PC-9 (cell line): ENCODE measurements around the gene FIGN. TPM values are rescaled to one million over a fixed set of nuclear protein-coding genes. Genes with fewer than 3 reads are reported as not detected.

ENCODE experiments used
- BruUV-seq: library from RNA; stranded (reverse); fragments of 400-500 nt; replicated peaks from 2 replicates; lab custom pipeline; 2021; lab: Mats Ljungman, UMichigan
- CTCF ChIA-PET: fragments of 300-600 bp; sonication (Branson Sonifier 250); formaldehyde crosslinking; loops from one replicate; lab custom pipeline; 2022; ENCODE audit warnings: antibody characterized with exemption; lab: Charles Lee
- POLR2A ChIA-PET: fragments of 300-600 bp; sonication (Branson Sonifier 250); formaldehyde crosslinking; loops from one replicate; lab custom pipeline; 2022; ENCODE audit warnings: antibody characterized with exemption; ENCODE audit not compliant: unreplicated experiment; lab: Charles Lee
- DNase-seq, 2 experiments: peaks; one replicate each; pipeline versions ENCODE4 v3.0.0 to v3.0.0-alpha.2; 2015 to 2022; ENCODE audit warnings: mixed read lengths in 1 of 2
- H2AFZ ChIP-seq: fragments of 200-600 bp; sonication (generic); 2 replicates; pipeline ENCODE4 v1.8.1; 2017; ENCODE audit warnings: antibody characterized with exemption
- H3F3A ChIP-seq: fragments of 200-600 bp; sonication (generic); 2 replicates; pipeline ENCODE4 v1.8.1; 2017; ENCODE audit warnings: antibody characterized with exemption, mild to moderate bottlenecking, low read depth; ENCODE audit not compliant: insufficient read depth
- H3K27ac ChIP-seq: fragments of 200-600 bp; sonication (generic); 2 replicates; pipeline ENCODE4 v1.6.1; 2016; ENCODE audit warnings: mixed run types
- H3K27me3 ChIP-seq: fragments of 200-600 bp; sonication (generic); 2 replicates; pipeline ENCODE4 v1.6.1; 2016; ENCODE audit warnings: low read depth, mixed run types; ENCODE audit not compliant: insufficient read depth
- H3K36me3 ChIP-seq: fragments of 200-600 bp; sonication (generic); 2 replicates; pipeline ENCODE4 v1.6.1; 2016; ENCODE audit warnings: low read depth, mixed run types
- H3K4me1 ChIP-seq: fragments of 200-600 bp; sonication (generic); replicated peaks from 2 replicates; pipeline ENCODE4 v1.6.1; 2016; ENCODE audit warnings: mixed run types; ENCODE audit not compliant: insufficient read depth
- H3K4me2 ChIP-seq: fragments of 200-600 bp; sonication (generic); 2 replicates; pipeline ENCODE4 v1.6.1; 2017; ENCODE audit warnings: mixed run types
- H3K4me3 ChIP-seq: fragments of 200-600 bp; sonication (generic); 2 replicates; pipeline ENCODE4 v1.6.1; 2016; ENCODE audit warnings: mixed run types
- H3K79me2 ChIP-seq: fragments of 200-600 bp; sonication (generic); 2 replicates; pipeline ENCODE4 v1.6.1; 2017; ENCODE audit warnings: low read depth, mixed run types
- H3K9me2 ChIP-seq: fragments of 200-600 bp; sonication (generic); 2 replicates; pipeline ENCODE4 v1.8.1; 2017; ENCODE audit warnings: mild to moderate bottlenecking; ENCODE audit not compliant: insufficient read depth
- H3K9me3 ChIP-seq: fragments of 200-600 bp; sonication (generic); 2 replicates; pipeline ENCODE4 v1.8.1; 2016; ENCODE audit warnings: low read depth; ENCODE audit not compliant: insufficient read depth
- H4K20me1 ChIP-seq: fragments of 200-600 bp; sonication (generic); 2 replicates; pipeline ENCODE4 v1.8.1; 2017; ENCODE audit not compliant: insufficient read depth
- CTCF ChIP-seq: fragments of 200-600 bp; sonication (generic); conservative IDR thresholded peaks from 2 replicates; pipeline ENCODE4 v1.6.1; 2017; ENCODE audit warnings: mixed run types, antibody characterized with exemption, mild to moderate bottlenecking, moderate library complexity
- EZH2 ChIP-seq: fragments of 200-600 bp; sonication (generic); IDR thresholded peaks from 2 replicates; pipeline ENCODE4 v1.8.0; 2017; ENCODE audit warnings: antibody characterized with exemption, low read depth
- intact Hi-C: fragments of 100-400 bp; cut with micrococcal nuclease; formaldehyde crosslinking; loops from one replicate; pipeline ENCODE4 v1.10.0; 2022; ENCODE audit not compliant: unreplicated experiment
- total RNA-seq: library from RNA; stranded (reverse); gene quantifications from 2 replicates; pipeline ENCODE4 v1.2.3, GENCODE V29; 2021

Gene FIGN
- total RNA-seq, 1 experiment from 2014 or later, result 7.4 TPM

GRCh38 chr2:163719331-163719730 lies 16.5 kb downstream of the FIGN start:
- Histone ChIP-seq H3K9me3 (no peaks in the 10 kb centered on the region), H3K27ac (no peak overlapping the region), H3F3A (no peaks in the 10 kb centered on the region), H2AFZ (no peak overlapping the region), H3K4me2 (no peak overlapping the region), H3K79me2 (no peaks in the 10 kb centered on the region), H3K4me3 (no peak overlapping the region), H4K20me1 (no peaks in the 10 kb centered on the region), H3K36me3 (no peaks in the 10 kb centered on the region), H3K27me3 (no peaks in the 10 kb centered on the region), H3K9me2 (no peaks in the 10 kb centered on the region), H3K4me1 (no peaks in the 10 kb centered on the region)
- TF ChIP-seq EZH2 (no peak), CTCF (no peak)
- ChIA-PET CTCF (no interaction called here), POLR2A (no interaction called here)
- no TSS peak for BruUV-seq
- no peak for DNase-seq
- intact Hi-C loops, result no loop called here

GRCh38 chr2:163717993-163718680 lies 17.7 kb downstream of the FIGN start:
- Histone ChIP-seq H3K4me2 (no peak overlapping the region), H3K9me3 (no peaks in the 10 kb centered on the region), H3K4me3 (no peak overlapping the region), H3F3A (no peaks in the 10 kb centered on the region), H2AFZ (no peak overlapping the region), H3K27ac (no peak overlapping the region), H3K9me2 (no peaks in the 10 kb centered on the region), H3K36me3 (no peaks in the 10 kb centered on the region), H3K79me2 (no peaks in the 10 kb centered on the region), H3K27me3 (no peaks in the 10 kb centered on the region), H4K20me1 (no peaks in the 10 kb centered on the region), H3K4me1 (no peaks in the 10 kb centered on the region)
- intact Hi-C loops, result no loop called here
- no TSS peak for BruUV-seq
- no peak for DNase-seq
- TF ChIP-seq EZH2 (no peak), CTCF (no peak)
- POLR2A ChIA-PET, result no interaction called here
- CTCF ChIA-PET, result no interaction called here

- Histone ChIP-seq H3K9me2 (no peaks in the 10 kb centered on the region), H3K36me3 (no peaks in the 10 kb centered on the region), H3K79me2 (no peaks in the 10 kb centered on the region), H3K4me2 (no peak overlapping the region), H3K9me3 (no peaks in the 10 kb centered on the region), H3K27me3 (no peaks in the 10 kb centered on the region), H2AFZ (no peak overlapping the region), H3K27ac (no peak overlapping the region), H3K4me3 (no peak overlapping the region), H3F3A (no peaks in the 10 kb centered on the region), H3K4me1 (no peaks in the 10 kb centered on the region), H4K20me1 (no peaks in the 10 kb centered on the region)
- TF ChIP-seq EZH2, result no peak
- no peak for TF ChIP-seq CTCF
- BruUV-seq, result no TSS peak
- POLR2A ChIA-PET, result no interaction called here
- DNase-seq, result no peak
- CTCF ChIA-PET, result no interaction called here
- intact Hi-C loops, result no loop called here
These were observed 18.3 kb downstream of the FIGN start for GRCh38 chr2:163717515-163717914.
